HPDE6-E6E7 (cell line): ENCODE data around the gene GPR146.

Experiments
- DNase-seq: peaks from one replicate; pipeline ENCODE4 v3.0.0; 2011; ENCODE audit warnings: missing footprints; ENCODE audit errors: extremely low spot score

Gene GPR146

DNA sequence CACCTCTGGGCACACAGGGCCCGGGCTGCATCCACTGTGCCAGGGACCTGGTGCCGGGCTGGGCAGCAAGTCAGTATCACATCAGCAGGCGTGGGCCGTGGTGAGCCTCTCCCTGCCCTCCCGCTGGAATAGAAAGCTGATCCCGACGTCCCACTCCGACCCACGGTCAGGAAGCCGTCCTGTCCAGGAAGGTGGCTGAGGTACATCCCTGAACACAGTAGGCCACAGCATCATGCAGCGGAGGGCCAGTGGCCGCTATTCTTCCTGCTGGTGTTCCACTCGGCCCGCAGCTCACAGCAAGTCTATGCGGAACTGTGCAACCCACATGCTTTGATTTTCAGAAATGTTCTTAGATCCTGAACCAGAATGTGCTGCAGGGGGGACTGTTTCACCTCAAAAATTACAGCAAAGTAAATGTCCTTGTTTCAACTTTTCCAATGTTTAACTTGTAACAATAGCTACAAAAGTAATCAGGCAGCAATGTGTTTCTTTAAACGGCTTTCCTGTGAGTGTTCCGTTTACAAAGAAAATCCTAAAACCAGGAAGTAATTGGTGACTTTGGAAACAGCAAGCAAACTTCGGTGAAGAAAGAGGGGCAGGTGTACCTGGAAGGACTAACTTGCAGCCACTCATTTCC, 676 bp upstream of the GPR146 start:
- no peak for DNase-seq

DNA sequence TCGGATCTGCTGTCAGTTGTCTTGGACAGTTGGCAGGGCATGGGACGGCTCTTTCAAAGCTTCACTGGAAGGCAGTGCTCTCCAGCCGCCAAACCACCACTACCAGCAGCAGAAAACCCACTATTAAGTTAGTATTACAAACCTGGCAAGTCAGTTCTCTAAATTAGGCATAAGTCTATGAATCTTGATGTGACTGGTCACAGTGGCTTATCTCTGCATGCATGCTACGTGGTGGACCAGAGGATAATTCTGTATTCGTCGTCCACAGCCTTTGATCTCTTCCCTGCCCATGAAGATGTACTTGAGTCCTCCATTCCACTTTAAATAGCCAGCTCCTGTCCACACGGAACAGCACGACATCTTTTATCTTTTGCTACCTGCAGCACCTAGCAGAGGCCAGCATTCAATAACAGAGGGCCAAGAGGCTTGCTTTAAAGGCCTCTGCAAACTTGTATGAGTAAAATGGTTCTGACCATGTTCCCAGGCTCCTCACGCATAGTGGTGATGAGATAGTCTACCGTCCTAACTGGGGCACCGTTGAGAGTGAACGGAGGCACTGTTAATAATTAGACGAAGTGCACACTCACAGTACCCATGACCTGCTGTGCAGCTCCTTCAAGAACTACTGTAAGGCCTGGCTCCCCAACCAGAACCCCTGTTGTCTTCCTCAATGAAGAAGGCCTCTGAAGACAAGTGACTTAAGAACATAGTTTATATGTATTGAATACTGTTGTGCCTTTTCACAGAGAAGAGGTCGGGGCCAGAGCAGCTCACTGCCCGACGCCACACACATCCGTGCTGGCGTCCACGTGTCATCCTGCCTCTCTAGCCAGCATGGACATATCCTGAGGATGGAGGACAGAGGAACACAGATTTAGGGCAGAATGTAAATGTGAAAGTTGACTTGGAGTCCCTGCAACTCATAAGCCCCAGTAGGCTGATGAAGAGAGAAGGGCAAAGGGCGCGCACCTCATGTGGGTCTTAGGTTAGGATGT, 1.0 kb downstream of the GPR146 start:
- DNase-seq, result no peak

DNA sequence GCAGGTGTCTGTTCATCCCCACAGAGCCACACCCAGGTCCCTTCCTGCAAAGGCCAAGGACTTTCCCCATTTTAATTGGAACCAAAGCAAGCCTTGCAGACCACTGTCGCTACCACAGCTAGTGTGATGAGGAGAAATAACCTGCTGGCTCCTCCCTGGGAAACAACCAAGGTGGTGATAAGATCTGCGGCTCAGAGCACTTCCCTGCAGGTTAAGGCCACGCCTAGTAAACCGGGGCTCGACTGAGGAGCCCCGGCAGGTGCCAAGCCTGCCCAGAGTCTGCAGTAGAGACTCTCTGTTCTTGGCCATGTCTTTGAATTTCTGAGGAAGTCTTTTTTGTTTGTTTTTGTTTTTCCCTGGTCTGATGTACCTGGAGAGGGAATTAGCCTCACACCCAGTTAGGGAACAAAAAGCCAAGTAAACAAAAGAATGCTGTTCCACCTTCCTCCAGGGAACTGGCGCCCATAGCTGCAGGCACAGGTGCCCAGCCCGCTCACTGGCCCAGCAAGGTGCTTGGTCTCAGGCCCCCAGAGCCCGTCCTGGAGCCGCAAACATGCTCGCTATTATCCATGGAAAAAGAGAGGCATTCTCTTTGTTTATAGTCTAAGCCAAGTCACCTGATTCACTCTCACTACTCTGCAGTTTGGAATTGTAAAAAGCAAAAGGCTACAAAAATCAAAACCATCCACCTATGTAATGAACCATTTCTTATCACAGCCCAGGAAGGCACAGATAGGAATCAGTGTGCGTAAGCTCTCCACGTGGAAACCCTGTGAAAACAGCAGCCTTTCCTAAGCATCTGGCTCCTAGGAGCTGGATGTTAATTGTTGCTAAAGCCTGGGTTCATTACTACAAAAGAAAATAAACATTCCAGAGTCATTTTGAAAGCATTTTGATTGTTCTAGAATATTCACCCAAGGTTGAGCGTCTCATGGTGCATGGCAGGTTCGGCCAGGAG, 2.7 kb downstream of the GPR146 start:
- no peak for DNase-seq

DNA sequence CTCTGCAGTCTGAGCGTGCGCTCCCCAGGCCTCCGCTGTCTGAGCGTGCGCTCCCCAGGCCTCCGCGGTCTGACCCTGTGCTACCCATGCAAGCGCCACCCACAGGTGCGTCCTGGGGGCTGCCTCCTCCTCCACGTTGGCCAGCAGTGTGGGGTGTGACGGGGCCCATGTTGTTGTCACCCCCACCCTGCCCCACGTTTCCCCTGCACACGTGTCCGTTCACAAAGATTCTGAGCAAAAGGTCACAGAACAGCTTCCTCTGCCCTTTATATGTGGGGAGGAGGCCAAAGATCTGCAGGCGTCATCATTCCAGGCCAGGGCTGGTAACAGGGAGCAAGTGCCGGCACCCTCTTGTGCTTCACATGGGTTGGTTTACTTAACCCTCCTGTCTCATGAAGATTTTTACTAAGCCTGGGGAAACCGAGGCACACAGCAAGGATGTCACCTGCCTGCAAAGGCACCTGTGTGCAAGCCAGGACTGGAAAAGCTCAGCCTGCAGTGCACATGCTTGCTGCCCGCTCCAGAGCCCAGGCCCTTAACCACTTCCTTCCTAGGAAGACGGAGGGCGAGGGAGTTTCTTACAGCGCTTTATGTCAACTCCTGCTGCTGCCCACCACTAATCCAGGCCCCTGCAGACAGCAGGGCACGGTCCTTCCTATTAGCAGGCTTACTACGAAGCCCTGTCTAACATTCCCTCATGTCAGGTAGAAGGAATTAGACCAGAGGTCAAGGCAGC, 4.8 kb downstream of the GPR146 start:
- no peak for DNase-seq

DNA sequence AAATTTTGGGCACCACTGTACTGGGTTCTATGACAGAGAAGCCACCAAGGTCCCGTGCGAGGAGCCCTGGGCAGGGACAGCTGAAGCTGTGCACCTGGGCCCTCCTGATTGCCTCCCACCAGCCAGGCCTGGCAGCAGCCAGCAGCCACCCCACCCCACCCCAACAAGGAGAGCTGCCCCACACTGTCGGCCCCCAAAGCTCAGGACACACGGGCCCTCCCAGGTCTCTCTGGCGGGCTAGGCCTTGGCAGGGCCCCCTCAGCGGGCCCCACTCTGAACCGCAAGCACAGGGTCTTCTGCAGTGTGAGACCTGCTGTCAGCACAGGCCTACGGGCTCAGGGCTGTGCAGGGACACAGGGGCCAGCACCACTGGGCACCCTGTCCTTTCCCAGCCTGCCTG, 5.5 kb downstream of the GPR146 start:
- no peak for DNase-seq

DNA sequence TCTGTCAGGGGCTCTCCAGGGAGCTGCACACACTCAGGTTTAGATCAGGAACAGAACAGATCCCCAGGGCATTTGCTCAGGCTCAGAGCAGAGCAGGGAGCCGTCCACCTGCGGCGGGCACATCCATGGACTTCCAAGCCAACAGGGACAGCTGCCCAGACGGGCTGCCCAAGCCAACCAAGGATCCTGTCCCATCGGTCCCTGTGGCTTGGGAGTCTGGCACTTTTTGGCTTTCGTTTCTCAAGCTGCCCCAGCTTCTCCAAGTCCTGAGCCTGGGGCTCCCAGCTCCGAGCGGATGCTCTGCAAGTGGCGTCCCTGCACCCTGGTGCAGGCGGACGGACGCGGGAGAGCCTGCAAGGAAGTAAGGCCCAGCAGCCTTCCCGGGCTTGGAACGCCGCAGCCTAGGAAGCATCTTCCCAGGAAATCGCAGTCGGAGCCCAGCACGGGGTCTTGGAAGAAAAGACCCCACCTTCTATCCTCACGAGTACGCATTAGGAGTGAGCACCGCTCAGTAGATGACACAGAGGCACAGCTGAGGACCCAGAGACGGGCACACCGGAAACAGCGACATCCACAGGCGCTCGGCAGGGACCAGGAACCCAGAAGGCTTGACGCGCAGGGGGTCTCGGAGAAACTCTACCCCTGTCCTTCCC, 6.0 kb downstream of the GPR146 start:
- DNase-seq, result no peak

DNA sequence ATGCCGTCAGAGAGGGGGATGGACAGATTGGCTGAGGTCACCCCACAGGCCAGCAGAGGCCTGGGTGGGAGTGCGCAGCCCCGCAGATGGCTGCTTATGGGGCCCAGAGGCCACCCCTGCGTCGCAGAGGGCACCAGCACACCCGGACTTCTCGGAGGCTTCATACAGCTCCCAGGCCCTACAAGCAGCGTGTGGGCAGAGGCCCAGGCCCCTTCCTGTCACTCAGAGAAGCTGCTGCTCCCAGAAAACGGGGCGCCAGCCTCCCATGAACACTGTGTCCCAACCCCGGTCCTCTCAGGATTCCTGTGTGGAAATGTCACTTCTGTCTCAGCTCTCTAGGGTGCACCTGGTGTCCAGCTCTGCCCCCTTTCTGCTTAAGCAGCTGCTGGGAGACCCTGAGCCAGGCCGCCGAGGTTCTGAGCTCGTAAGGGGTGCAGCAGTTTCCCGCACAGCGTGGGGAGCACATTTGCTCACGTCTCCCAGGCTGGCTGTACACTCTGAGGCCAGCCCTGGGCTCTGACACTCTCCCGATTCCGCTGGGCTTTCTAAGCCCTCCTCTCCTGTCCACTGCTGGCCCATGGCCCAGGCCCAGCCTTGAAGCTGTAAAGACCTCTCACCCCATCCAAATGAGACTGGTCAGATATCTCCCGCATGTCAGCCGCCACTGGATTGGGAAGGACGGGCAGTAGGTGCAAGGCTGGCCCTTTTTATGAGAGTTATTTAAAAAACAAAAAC, 6.8 kb downstream of the GPR146 start:
- DNase-seq, result no peak

DNA sequence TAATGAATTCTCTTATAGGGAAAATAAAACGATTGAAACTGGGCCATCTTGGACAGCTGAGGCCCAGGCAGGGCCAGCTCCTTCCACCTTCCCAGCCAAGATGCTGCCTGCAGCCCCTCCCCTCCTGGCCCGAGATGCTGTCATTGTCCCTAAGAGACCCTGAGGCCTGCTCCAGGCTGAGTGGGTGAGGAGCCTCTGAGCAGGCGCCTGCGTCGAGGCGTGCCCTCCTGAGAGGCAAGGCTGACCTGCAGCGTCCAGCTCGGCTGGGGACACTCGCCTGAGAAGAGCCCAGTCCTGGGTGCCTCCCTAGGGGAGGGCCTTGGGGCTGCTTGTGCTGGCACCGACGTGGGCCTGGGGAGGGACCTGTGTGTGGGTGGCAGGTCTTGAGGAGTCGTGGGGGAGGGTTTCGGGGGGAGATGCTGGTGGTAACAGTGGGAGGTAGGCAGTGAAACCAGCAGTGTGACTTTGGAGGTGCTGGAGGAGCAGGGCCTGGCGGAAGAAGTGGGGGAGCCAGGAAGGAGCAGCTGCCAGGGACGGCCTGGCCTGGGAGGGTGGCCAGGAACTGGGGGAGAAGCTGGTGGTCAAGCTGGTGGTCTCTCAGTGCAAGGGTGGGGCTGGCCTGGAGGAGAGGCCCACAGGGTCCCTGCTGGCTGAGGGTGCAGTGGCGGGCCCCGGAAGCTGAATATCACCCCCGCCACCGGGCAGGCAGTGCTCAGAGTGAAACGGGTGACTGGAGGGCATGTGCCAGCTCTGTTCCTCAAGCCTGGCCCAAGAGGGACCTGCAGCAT, 7.9 kb downstream of the GPR146 start:
- DNase-seq, result no peak

DNA sequence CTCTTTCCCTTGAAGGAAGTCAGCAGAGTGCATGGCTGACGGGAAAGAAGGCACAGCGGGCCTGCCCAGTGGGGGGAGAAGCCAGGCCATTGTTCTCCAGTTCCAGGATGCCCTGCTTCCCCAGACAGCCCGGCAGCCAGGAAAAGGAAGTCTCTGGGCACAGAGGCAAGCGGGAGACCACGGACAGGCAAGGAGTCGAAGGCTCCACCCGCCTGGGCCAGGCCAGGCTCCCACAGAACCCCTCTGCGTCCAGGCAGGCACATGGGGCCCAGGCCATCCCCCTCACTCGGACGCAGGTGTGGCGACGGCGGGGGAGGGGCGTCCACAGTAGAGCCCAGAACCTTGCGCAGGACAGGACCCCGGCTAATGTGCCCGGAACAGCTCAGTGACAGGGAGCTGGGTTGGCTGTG, 8.7 kb downstream of the GPR146 start:
- DNase-seq, result no peak

DNA sequence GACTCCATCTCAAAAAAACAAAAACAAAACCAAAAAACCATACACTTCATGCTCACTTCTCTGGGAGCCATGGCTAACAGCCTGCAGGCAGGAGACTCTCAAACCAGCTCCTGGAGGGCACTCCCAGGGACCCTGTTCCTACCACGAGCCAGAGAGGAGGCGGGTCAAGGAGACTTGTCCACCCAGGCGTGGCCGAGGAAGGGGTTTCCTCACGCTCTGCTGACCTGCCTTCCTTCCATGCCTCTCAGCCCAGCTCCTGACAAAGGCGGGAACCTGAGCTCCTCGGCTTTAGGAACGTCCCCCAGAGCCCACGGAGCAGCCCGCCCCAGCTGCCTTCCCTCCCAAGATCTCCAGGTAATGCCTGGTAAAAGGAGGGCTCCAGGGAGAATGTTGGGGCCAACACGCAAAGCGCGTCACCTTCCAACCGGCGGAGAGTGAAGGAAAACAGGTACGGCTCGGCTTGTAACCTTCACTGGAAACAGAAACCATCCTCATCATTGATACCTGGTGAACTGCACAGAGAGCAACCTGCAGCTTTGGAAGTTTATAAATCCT, 9.5 kb downstream of the GPR146 start:
- no peak for DNase-seq

DNA sequence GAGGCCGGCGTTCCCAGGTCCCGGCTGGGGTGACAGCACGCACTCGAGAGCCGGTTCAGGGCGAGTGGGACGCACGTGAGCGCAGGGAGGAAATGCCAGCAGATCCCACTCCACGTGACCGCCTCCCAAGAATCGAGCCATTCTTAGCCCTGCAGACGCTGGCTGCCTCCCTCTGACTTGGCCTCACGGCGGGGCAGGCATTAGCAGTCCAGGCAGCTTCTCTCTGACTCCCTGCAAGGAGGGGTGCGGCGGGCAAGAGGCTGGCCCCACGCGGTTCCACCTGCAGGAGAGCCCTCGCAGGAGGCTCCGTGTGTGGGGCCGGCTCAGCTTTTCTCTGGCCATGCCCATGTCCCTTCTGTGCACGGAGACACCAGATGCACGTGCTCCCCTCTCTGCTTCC, 10.1 kb downstream of the GPR146 start:
- no peak for DNase-seq

DNA sequence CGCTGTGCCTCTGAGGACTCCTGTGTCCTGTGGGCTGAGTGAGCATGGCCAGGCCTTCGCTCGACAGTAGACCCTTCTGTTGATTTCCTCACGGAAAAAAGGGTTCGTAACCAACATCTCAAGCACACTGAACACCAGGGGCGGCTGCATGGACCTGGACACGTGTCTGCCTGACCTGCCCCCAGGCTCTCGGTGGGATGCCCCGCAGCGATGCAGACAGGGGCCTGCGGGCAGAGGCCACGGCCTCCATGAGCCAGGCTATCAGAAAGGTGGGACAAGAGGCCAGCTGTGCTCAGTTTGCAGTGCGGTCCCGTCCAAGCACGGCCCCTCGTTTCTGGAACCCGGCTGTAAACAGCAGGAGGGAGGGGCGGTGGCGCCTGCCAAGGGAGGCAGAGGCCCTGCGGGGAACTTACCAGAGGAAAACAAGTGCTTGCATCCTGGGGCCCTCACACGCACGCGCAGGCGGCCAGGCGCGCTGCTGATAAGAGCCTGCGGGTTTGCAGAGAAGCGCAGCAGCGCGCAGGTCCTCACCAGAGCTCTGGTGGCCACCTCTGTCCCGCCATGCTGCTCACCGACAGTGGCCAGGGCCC, 10.6 kb downstream of the GPR146 start:
- no peak for DNase-seq

DNA sequence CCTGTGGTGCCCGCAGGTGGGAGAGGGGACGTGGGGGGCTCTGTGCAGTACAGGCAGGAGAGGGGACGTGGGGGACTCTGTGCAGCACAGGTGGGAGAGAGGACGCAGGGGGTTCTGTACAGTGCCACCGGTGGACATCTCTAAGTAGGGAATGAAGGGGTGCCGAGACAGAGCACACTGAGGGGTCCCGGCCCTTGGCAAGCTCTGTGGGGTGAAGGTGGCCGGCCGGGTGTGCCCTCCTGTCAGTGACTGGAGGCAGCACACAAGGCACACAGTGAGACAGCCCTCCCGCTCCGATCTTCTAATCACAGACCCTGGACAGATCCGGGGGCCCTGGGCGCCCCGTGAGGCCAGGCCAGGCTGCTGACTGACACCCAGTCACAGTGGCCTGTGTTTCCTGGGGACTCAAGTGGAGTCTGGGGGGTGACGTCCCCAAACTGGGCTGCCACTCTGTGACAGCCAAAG, 11.2 kb downstream of the GPR146 start:
- no peak for DNase-seq

DNA sequence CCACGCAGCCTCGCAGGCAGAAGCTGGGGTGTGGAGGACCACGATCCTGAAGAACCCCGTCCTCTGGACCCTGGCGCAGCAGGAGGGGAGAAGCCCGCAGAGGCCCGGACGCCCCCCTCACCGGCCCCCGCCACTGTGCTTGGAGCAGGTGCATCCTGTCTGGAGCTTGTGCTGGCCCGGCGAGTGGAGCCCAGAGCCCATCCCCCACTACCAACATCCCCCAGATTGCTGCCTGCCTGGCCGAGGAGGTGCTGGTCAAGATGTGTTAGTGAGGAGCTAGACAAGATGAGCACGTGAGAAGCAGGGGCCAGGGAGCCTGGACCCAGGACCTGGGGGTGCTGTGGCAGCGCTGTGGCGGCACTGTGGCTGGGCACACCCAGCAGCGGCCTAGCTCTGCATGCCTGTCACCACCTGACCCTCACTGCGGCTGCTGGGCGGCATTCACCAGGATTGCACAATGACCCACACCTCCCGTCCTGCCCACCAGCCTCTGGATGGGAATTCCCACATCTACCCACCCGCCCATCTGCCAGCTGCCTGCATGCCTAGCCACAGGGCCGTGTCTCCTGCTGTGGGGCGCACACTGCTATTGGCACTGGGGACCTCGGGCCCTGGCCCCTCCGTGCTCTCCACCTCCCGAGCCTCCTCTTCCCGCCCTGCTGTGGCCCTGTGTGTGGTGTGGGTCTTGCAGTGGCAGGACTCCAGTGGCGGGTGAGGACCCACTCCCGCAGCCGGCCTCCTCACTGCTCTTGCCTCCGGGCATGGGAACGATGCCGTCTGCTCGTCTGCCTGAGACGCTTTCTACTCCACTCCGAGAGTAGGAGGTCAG, 11.8 kb downstream of the GPR146 start:
- no peak for DNase-seq

DNA sequence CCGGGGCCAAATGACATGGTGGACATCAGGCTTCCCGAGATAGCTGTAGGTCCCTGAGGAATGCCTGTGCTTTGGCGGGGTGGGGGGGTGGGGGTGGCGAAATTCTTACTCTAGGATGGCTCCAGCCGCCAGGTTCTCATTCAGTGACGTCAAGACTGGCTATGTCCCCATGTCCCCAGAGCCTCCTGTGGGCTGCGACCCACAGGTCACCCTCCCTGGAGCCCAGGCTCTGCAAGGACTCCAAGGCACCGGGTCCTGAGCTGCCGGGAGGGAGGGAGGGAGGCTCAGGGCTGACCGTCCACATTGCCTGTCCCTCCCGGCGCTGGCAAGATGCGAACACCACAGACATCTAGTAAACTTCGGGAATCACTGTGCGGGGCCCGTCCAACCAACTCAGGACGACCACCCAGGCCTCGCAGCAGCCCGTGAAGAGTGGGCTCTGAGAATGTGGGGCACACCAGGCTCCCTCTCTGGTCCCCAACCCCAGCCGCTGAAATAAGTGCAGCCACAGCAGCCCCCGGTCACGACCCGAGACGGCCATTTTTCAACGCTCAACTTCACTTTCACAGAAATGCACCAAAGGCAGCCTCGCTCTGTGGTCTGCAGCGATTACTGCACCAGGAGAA, 12.6 kb downstream of the GPR146 start:
- no peak for DNase-seq

DNA sequence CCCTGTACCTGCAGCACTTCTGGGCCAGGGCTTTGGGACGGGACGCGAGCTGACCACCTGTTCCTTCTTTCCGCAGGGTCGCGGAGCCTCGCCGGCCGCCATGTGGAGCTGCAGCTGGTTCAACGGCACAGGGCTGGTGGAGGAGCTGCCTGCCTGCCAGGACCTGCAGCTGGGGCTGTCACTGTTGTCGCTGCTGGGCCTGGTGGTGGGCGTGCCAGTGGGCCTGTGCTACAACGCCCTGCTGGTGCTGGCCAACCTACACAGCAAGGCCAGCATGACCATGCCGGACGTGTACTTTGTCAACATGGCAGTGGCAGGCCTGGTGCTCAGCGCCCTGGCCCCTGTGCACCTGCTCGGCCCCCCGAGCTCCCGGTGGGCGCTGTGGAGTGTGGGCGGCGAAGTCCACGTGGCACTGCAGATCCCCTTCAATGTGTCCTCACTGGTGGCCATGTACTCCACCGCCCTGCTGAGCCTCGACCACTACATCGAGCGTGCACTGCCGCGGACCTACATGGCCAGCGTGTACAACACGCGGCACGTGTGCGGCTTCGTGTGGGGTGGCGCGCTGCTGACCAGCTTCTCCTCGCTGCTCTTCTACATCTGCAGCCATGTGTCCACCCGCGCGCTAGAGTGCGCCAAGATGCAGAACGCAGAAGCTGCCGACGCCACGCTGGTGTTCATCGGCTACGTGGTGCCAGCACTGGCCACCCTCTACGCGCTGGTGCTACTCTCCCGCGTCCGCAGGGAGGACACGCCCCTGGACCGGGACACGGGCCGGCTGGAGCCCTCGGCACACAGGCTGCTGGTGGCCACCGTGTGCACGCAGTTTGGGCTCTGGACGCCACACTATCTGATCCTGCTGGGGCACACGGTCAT, 13.3 kb downstream of the GPR146 start:
- DNase-seq, result no peak
